Natural killer cell treated with Interleukin-12 subunit alpha and Interleukin-12 subunit beta and Interleukin-15 and Interleukin-18, amount 100 ng/mL, for 72 hours (primary cell): ENCODE data around the gene ZNF394. TPM values are rescaled to one million over a fixed set of nuclear protein-coding genes. Genes with fewer than 3 reads are reported as not detected.

Experiments
- ATAC-seq, 2 donors: fragments of 150-1000 bp; cut with Tn5 transposase in 1 of 2; sonication (Bioruptor Pico), chemical (Tn5 transposase) in 1 of 2; 2 replicates each; pipeline ENCODE4 v1.10.0; 2021
- DNase-seq: peaks from one replicate; pipeline ENCODE4 v3.0.0; 2022; ENCODE audit warnings: low spot score
- H3K27ac Mint-ChIP-seq, 2 donors: 1 replicate in 1 of 2; 2 replicates in 1 of 2; pipeline ENCODE4 v1.8.0; 2022; ENCODE audit warnings: mixed read lengths in 2 of 2, mild to moderate bottlenecking in 1 of 2, moderate library complexity in 1 of 2
- H3K27me3 Mint-ChIP-seq, 2 donors: 1 replicate in 1 of 2; 2 replicates in 1 of 2; pipeline ENCODE4 v1.8.0; 2022; ENCODE audit warnings: mixed read lengths in 2 of 2
- H3K36me3 Mint-ChIP-seq: one replicate; pipeline ENCODE4 v1.8.0; 2022; ENCODE audit warnings: mixed read lengths
- H3K4me1 Mint-ChIP-seq, 2 donors: 1 replicate in 1 of 2; 2 replicates in 1 of 2; pipeline ENCODE4 v1.8.0; 2022; ENCODE audit warnings: low read depth in 2 of 2, mixed read lengths in 2 of 2, mild to moderate bottlenecking in 1 of 2
- H3K4me3 Mint-ChIP-seq: one replicate; pipeline ENCODE4 v1.8.0; 2022; ENCODE audit warnings: mixed read lengths
- H3K9me3 Mint-ChIP-seq: 2 replicates; pipeline ENCODE4 v1.8.0; 2022; ENCODE audit warnings: mixed read lengths
- total RNA-seq, 2 donors: library from RNA; stranded (reverse); gene quantifications; one replicate each; pipeline ENCODE4 v1.2.3, GENCODE V29; 2022

The ZNF394 gene
- total RNA-seq, 2 donors from 2014 or later = 62.0 to 70.5 TPM

DNA sequence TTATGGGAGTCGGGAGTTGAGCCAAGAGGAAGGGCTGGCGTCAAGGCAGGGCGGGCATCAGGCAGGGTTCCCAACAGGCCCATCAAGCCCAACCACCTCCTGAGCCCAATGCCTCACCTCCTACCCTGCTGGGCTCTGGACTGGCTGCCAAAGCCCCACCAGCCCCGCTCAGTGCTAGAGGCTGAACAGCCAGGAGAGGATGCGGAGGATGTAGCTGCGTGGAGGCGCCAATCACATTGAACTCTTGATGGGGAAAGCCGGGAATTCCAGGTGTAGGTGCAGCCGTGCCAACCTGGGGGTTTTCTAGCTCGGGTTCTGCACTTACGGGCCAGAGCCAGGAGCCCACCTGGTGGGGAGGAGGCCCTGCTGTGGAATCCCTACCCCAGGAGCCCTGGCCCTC lies 47.0 kb downstream of the ZNF394 start:
- Mint-ChIP-seq H3K4me1 (peaks cover 0 to 13% of the 10 kb centered on the region in 2 donors), H3K27ac (no peak overlapping the region), H3K27me3 (no peaks in the 10 kb centered on the region), H3K36me3 (no peaks in the 10 kb centered on the region), H3K9me3 (no peaks in the 10 kb centered on the region), H3K4me3 (no peak overlapping the region)
- DNase-seq (no peak), ATAC-seq (no peak)

DNA sequence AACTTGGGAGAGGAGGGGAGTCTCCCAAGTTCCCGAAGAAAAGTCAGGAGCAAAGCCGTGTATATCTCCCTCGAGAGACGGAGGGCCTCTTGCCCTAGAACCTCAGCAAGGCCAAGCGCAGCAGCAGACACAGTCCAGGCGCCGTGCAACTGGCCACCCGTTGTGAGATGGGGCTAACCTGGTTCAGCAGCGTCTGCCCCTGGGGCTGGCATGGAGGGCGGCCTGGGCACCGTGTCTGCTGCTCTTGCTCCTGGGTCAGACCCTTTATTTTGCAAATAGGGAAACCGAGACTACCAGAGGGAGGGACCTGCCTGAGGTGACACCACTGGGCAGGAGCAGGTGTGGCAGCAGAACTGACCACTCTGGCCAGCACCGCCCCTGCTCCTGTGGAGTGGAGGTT lies 47.5 kb downstream of the ZNF394 start:
- Mint-ChIP-seq H3K36me3 (no peaks in the 10 kb centered on the region), H3K27ac (no peak overlapping the region), H3K4me1 (peaks cover 0 to 13% of the 10 kb centered on the region in 2 donors), H3K27me3 (no peaks in the 10 kb centered on the region), H3K4me3 (no peak overlapping the region), H3K9me3 (no peaks in the 10 kb centered on the region)
- no peak for ATAC-seq
- DNase-seq = no peak

DNA sequence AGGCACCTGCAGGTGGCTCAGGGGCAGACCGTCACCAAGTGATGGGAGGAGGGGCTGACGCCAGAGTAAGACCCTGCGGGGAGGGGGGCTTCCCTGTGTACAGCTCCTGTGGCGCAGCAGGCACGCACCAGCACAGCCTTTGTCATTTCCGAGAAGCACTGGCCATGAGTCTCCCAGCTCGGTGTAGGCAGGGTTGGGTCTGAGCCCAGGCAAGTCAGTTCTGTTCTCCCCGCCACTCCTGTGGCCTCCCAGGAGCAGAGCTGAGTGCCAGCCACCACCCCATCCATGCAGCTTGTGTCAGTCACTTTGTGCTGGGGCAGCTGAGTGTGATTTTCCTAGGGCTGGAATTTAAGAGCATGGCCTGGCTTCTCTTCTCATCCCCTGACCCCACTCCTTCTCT lies 48.1 kb downstream of the ZNF394 start:
- H3K9me3 Mint-ChIP-seq = no peaks in the 10 kb centered on the region
- peaks cover 0 to 13% of the 10 kb centered on the region in 2 donors for H3K4me1 Mint-ChIP-seq
- no peaks in the 10 kb centered on the region for H3K27me3 Mint-ChIP-seq
- ATAC-seq (peak in 1 of 2 donors; percentile 48), DNase-seq (no peak)
- H3K27ac Mint-ChIP-seq = no peak overlapping the region
- no peak overlapping the region for H3K4me3 Mint-ChIP-seq
- H3K36me3 Mint-ChIP-seq = no peaks in the 10 kb centered on the region

DNA sequence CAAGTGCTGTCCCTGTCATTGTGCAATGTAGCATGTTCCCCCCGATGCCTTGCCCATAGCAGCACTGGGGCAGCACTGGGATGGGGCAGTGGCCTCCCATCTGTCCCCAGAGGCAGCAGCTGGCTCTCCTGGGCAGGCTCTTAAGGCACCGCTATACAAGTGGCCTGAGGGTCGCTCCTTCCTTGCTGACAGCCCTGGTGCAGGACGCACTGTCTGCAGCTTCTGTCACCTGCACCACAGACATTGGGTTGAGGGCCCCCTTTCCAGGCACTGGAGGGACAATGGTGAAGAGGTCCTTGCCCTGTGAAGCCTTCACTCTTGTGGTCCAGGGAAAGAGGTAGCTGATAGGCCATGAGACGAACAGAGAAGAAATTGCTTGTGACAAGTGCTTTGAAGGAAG lies 50.8 kb downstream of the ZNF394 start:
- no peak for ATAC-seq
- H3K36me3 Mint-ChIP-seq = no peaks in the 10 kb centered on the region

DNA sequence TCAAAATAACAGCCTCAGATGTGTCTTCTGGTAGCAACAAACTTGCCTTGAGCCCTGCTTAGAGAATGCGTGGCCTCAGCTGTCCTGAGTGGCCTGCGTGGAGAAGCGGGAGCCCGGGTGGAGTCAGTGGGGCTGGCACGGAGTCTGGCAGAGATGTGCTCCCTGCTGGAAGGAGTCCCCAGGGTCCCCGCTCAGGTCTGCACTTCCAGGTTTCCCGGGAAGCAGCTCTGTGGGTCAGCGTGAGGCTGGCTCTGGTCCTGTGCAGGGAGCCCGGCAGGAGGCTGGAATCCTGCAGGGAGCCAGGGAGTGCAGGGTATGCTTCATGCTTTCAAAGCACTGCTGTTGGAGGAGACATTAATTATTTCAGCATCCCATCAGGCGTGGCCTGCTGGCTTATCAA lies 51.2 kb downstream of the ZNF394 start:
- no peaks in the 10 kb centered on the region for H3K36me3 Mint-ChIP-seq
- no peaks in the 10 kb centered on the region for H3K9me3 Mint-ChIP-seq
- H3K27me3 Mint-ChIP-seq = no peaks in the 10 kb centered on the region
- H3K4me3 Mint-ChIP-seq = no peak overlapping the region
- ATAC-seq (no peak), DNase-seq (no peak)
- no peak overlapping the region for H3K27ac Mint-ChIP-seq
- peaks cover 0 to 10% of the 10 kb centered on the region in 2 donors for H3K4me1 Mint-ChIP-seq

More for the DNA sequence above, 50.8 kb downstream of the ZNF394 start:
- Mint-ChIP-seq H3K27me3 (no peaks in the 10 kb centered on the region), H3K4me3 (no peak overlapping the region), H3K27ac (no peak overlapping the region), H3K9me3 (no peaks in the 10 kb centered on the region), H3K4me1 (peaks cover 0 to 11% of the 10 kb centered on the region in 2 donors)
- DNase-seq = no peak

DNA sequence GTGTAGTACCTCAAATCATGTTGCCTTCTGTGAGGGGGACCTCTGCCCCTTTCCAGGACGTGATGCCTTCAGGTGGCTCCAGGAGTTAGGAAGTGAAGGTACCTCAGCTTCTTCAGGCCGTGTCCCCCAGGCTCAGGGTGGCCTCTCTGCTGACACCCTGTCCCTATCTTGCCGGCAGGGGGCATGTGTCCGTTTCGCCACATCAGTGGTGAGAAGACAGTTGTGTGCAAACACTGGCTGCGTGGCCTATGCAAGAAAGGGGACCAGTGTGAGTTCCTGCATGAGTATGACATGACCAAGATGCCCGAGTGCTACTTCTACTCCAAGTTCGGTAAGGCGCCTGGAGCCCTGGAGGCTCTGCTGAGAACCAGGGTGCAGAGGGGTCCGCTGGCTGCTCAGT lies 52.1 kb downstream of the ZNF394 start:
- Mint-ChIP-seq H3K4me1 (peaks cover 4 to 12% of the 10 kb centered on the region in 2 donors), H3K36me3 (peaks cover 4% of the 10 kb centered on the region), H3K9me3 (no peaks in the 10 kb centered on the region), H3K27ac (no peak overlapping the region), H3K4me3 (no peak overlapping the region), H3K27me3 (no peaks in the 10 kb centered on the region)
- DNase-seq (no peak), ATAC-seq (no peak)

DNA sequence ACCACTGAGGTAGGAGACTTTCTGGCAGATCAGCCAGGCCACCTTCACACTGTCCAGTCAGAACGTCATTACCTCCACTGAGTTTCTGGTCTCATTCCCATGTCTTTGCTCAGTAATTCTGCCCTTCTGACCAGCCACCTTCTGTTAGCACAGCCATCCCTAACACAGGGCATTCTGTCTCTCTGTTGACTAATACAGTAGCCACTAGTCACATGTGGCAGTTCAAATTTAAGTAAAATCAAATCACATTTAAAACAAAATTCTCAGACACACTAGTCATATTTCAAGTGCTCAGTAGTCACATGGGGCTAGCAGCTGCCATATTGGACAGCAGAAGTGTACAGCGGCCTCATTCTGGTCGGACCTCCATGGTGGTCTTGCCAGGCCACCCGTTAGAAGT lies 54.0 kb downstream of the ZNF394 start:
- ATAC-seq = no peak
- H3K27me3 Mint-ChIP-seq = no peaks in the 10 kb centered on the region
- no peaks in the 10 kb centered on the region for H3K9me3 Mint-ChIP-seq
- peaks cover 12 to 17% of the 10 kb centered on the region in 2 donors for H3K4me1 Mint-ChIP-seq
- H3K4me3 Mint-ChIP-seq = no peak overlapping the region
- H3K36me3 Mint-ChIP-seq = peaks cover 8% of the 10 kb centered on the region
- no peak for DNase-seq
- no peak overlapping the region for H3K27ac Mint-ChIP-seq

Other genes with a start within 250 kb of the ZNF394 start
- gene MYH16, start 227.4 kb downstream of the ZNF394 start, total RNA-seq = not detected
- 10 to 100 TPM; 72.4 to 88.0 TPM for gene ARPC1A, start 174.4 kb downstream of the ZNF394 start, total RNA-seq
- 100 to 1,000 TPM; 286 to 366 TPM for gene ARPC1B, start 125.6 kb downstream of the ZNF394 start, total RNA-seq
- 100 to 1,000 TPM; 114 to 145 TPM for gene PDAP1, start 91.7 kb downstream of the ZNF394 start, total RNA-seq
- 100 to 1,000 TPM; 145 to 147 TPM for gene BUD31, start 91.3 kb downstream of the ZNF394 start, total RNA-seq
- gene PTCD1, start 61.5 kb downstream of the ZNF394 start, total RNA-seq = 10 to 100 TPM in 1 of 2 donors, 1 to 10 TPM in 1; 5.9 to 15.3 TPM
- 10 to 100 TPM; 51.1 to 91.1 TPM for gene CPSF4, start 61.3 kb downstream of the ZNF394 start, total RNA-seq
- gene ATP5MF, start 34.1 kb downstream of the ZNF394 start, total RNA-seq = 100 to 1,000 TPM; 167 to 319 TPM
- 10 to 100 TPM; 15.3 to 38.5 TPM for gene ZNF789, start 27.4 kb downstream of the ZNF394 start, total RNA-seq
- 10 to 100 TPM; 11.5 to 13.3 TPM for gene ZKSCAN5, start 4.4 kb upstream of the ZNF394 start, total RNA-seq
- 1 to 10 TPM; 2.7 to 4.3 TPM for gene FAM200A, start 51.8 kb upstream of the ZNF394 start, total RNA-seq
- gene ZNF655, start 58.4 kb upstream of the ZNF394 start, total RNA-seq = 100 to 1,000 TPM; 111 to 115 TPM
- 1 to 10 TPM in 1 of 2 donors, under 1 TPM in 1; 0.78 to 1.1 TPM for gene TMEM225B, start 98.0 kb upstream of the ZNF394 start, total RNA-seq
- 10 to 100 TPM; 26.5 to 33.3 TPM for gene ZSCAN25, start 116.7 kb upstream of the ZNF394 start, total RNA-seq
- not detected for gene CYP3A5, start 179.7 kb upstream of the ZNF394 start, total RNA-seq
- gene CYP3A7, start 234.9 kb upstream of the ZNF394 start, total RNA-seq = not detected